Embryonic facial prominence (tissue), 1 donor: ENCODE data around the gene NEDD8.
"Not testable (repeated sequence)": the region's sequence is repeated elsewhere in the genome, so short reads cannot be mapped to it uniquely, and the experiment has no call there.

ENCODE experiments used
- DNase-seq: peaks from one replicate; pipeline ENCODE4 v3.0.0-alpha.2; 2016; ENCODE audit errors: extremely low spot score

NEDD8 gene

GRCh38 chr14:24222987-24223386 lies 9.2 kb downstream of the NEDD8 start:
- not testable (repeated sequence) for DNase-seq

GRCh38 chr14:24219521-24219920 lies 12.6 kb downstream of the NEDD8 start:
- DNase-seq = no peak

GRCh38 chr14:24219080-24219479 lies 13.1 kb downstream of the NEDD8 start:
- DNase-seq = no peak

- not testable (repeated sequence) for DNase-seq
Measured at GRCh38 chr14:24216876-24217275, 15.3 kb downstream of the NEDD8 start.

GRCh38 chr14:24216345-24216699 lies 15.8 kb downstream of the NEDD8 start:
- DNase-seq = no peak

GRCh38 chr14:24215495-24216344 lies 16.4 kb downstream of the NEDD8 start, which contains the start of gene MDP1:
MDP1 (minus strand) TSS chr14:24216066; CDS start chr14:24215955, 111 bp downstream.
- peak; percentile 79 for DNase-seq

- DNase-seq = no peak
Measured at GRCh38 chr14:24213866-24214662, 18.1 kb downstream of the NEDD8 start.

- DNase-seq = peak; percentile 94
Measured at GRCh38 chr14:24212924-24213865, 19.0 kb downstream of the NEDD8 start, which contains the start of gene CHMP4A. CHMP4A (minus strand) TSS chr14:24213488; CDS start chr14:24213439, 49 bp downstream.

GRCh38 chr14:24211311-24211710 lies 20.9 kb downstream of the NEDD8 start:
- DNase-seq = no peak

GRCh38 chr14:24207625-24208024 lies 24.5 kb downstream of the NEDD8 start:
- DNase-seq = no peak

GRCh38 chr14:24207104-24207551 lies 25.0 kb downstream of the NEDD8 start:
- no peak for DNase-seq

- no peak for DNase-seq
Measured at GRCh38 chr14:24206260-24207103, 25.7 kb downstream of the NEDD8 start.

GRCh38 chr14:24204163-24205146 lies 27.7 kb downstream of the NEDD8 start:
- no peak for DNase-seq

GRCh38 chr14:24203249-24203886 lies 28.8 kb downstream of the NEDD8 start:
- DNase-seq = not testable (repeated sequence)

GRCh38 chr14:24202538-24202937 lies 29.6 kb downstream of the NEDD8 start:
- not testable (repeated sequence) for DNase-seq

GRCh38 chr14:24198814-24199524 lies 33.2 kb downstream of the NEDD8 start:
- no peak for DNase-seq

- no peak for DNase-seq
Measured at GRCh38 chr14:24197056-24197450, 35.1 kb downstream of the NEDD8 start.
